Stimulated activated naive CD4-positive, alpha-beta T cell treated with Interleukin-2 at 50 U/mL for 16 hours (primary cell): ENCODE measurements around the gene GMDS.

Experiments used
- DNase-seq: peaks from one replicate; lab custom pipeline; 2025; lab: John Stamatoyannopoulos, UW

Gene GMDS

GRCh38 chr6:2205396-2205795, 40.0 kb downstream of the GMDS start:
- DNase-seq, result no peak

GRCh38 chr6:2204272-2204671, 41.1 kb downstream of the GMDS start:
- no peak for DNase-seq

GRCh38 chr6:2203264-2203663, 42.1 kb downstream of the GMDS start:
- DNase-seq, result no peak

- DNase-seq, result no peak
These were observed 47.4 kb downstream of the GMDS start for GRCh38 chr6:2197984-2198383.

- no peak for DNase-seq
These were observed 48.2 kb downstream of the GMDS start for GRCh38 chr6:2197177-2197671.

- DNase-seq, result no peak
These were observed 49.2 kb downstream of the GMDS start for GRCh38 chr6:2196079-2196679.

- no peak for DNase-seq
These were observed 50.8 kb downstream of the GMDS start for GRCh38 chr6:2194643-2195042.

GRCh38 chr6:2193931-2194330, 51.5 kb downstream of the GMDS start:
- no peak for DNase-seq

GRCh38 chr6:2192976-2193375, 52.4 kb downstream of the GMDS start:
- no peak for DNase-seq

- no peak for DNase-seq
These were observed 54.0 kb downstream of the GMDS start for GRCh38 chr6:2191390-2191740.

- DNase-seq, result no peak
These were observed 54.6 kb downstream of the GMDS start for GRCh38 chr6:2190661-2191389.

GRCh38 chr6:2188856-2189384, 56.5 kb downstream of the GMDS start:
- DNase-seq, result no peak

GRCh38 chr6:2188397-2188796, 57.0 kb downstream of the GMDS start:
- DNase-seq, result no peak

GRCh38 chr6:2187826-2188225, 57.6 kb downstream of the GMDS start:
- DNase-seq, result no peak

- DNase-seq, result no peak
These were observed 58.9 kb downstream of the GMDS start for GRCh38 chr6:2186516-2186915.

GRCh38 chr6:2185466-2185865, 59.9 kb downstream of the GMDS start:
- DNase-seq, result no peak

- DNase-seq, result no peak
These were observed 60.5 kb downstream of the GMDS start for GRCh38 chr6:2184700-2185455.

GRCh38 chr6:2183752-2184151, 61.7 kb downstream of the GMDS start:
- DNase-seq, result no peak

GRCh38 chr6:2183246-2183645, 62.2 kb downstream of the GMDS start:
- DNase-seq, result no peak

- no peak for DNase-seq
These were observed 63.2 kb downstream of the GMDS start for GRCh38 chr6:2182251-2182650.

- DNase-seq, result no peak
These were observed 63.8 kb downstream of the GMDS start for GRCh38 chr6:2181567-2181966.

- no peak for DNase-seq
These were observed 65.5 kb downstream of the GMDS start for GRCh38 chr6:2179950-2180349.

- no peak for DNase-seq
These were observed 66.2 kb downstream of the GMDS start for GRCh38 chr6:2179241-2179640.
